NB4 (cell line): ENCODE results near the gene CUL5.

Experiments used
- MYC ChIP-seq: IDR thresholded peaks from 2 replicates; pipeline ENCODE4 v1.6.1; 2011; ENCODE audit warnings: low read depth, low read length
- POLR2A ChIP-seq: IDR thresholded peaks from 2 replicates; pipeline ENCODE4 v1.6.1; 2011; ENCODE audit warnings: mild to moderate bottlenecking; ENCODE audit not compliant: insufficient read length; ENCODE audit errors: extremely low read depth
- TF ChIP-seq, protein P1 (sequence below): IDR thresholded peaks from one replicate; pipeline ENCODE4 v1.5.1; 2012; ENCODE audit warnings: low read depth, low read length

DNA sequence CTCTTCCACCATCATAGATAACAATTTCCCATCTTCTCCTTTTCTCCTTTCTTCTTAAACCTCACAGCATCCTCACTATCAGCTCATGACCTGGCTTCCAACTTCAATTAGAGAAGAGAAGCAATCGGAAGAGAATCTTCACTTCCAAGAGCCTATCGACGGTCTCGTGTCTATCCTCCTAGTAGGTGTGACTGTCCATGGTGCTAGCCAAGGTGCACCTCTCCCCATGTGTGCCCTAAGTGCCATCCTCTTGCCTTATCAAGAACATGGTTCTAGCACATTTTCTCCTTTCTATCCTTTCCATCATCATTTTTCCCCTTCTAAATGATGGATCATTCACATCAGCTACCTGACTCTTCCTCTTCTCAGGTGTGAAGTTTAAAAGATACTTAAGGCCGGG, 5.1 kb upstream of the CUL5 start:
- TF ChIP-seq, protein P1, sequence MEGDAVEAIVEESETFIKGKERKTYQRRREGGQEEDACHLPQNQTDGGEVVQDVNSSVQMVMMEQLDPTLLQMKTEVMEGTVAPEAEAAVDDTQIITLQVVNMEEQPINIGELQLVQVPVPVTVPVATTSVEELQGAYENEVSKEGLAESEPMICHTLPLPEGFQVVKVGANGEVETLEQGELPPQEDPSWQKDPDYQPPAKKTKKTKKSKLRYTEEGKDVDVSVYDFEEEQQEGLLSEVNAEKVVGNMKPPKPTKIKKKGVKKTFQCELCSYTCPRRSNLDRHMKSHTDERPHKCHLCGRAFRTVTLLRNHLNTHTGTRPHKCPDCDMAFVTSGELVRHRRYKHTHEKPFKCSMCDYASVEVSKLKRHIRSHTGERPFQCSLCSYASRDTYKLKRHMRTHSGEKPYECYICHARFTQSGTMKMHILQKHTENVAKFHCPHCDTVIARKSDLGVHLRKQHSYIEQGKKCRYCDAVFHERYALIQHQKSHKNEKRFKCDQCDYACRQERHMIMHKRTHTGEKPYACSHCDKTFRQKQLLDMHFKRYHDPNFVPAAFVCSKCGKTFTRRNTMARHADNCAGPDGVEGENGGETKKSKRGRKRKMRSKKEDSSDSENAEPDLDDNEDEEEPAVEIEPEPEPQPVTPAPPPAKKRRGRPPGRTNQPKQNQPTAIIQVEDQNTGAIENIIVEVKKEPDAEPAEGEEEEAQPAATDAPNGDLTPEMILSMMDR = no peak
- no peak for TF ChIP-seq POLR2A
- no peak for TF ChIP-seq MYC
